LNCAP (cell line): ENCODE measurements around the gene PGS1.

Source experiments
- TF ChIP-seq, protein P1 (sequence below): fragments of 450-650 bp; IDR thresholded peaks from 2 replicates; pipeline ENCODE4 v1.5.1; 2017; ENCODE audit warnings: mild to moderate bottlenecking

Gene PGS1

GRCh38 chr17:78371056-78371455 is 7.4 kb upstream of the PGS1 start:
- TF ChIP-seq, protein P1, sequence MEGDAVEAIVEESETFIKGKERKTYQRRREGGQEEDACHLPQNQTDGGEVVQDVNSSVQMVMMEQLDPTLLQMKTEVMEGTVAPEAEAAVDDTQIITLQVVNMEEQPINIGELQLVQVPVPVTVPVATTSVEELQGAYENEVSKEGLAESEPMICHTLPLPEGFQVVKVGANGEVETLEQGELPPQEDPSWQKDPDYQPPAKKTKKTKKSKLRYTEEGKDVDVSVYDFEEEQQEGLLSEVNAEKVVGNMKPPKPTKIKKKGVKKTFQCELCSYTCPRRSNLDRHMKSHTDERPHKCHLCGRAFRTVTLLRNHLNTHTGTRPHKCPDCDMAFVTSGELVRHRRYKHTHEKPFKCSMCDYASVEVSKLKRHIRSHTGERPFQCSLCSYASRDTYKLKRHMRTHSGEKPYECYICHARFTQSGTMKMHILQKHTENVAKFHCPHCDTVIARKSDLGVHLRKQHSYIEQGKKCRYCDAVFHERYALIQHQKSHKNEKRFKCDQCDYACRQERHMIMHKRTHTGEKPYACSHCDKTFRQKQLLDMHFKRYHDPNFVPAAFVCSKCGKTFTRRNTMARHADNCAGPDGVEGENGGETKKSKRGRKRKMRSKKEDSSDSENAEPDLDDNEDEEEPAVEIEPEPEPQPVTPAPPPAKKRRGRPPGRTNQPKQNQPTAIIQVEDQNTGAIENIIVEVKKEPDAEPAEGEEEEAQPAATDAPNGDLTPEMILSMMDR: no peak

GRCh38 chr17:78372841-78373240 is 5.6 kb upstream of the PGS1 start:
- TF ChIP-seq, protein P1: no peak

DNA sequence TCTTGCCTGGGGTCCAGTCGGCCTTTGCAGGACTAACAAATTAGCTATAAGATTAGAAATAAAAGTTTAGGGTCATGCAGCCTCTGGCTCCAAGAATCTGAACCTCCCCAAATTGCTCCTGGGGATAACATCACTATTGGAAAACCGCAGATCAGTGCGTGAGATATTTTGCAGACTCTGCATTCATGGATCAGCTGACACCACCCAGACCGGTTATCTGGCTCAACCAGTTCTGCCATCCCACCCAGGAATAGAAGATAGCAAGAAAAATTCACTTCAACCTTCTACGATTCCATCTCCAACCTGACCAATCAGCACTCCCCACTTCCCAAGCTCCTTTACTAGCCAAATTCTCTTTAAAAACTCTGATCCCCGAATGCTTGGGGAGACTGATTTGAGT is 4.3 kb upstream of the PGS1 start:
- TF ChIP-seq, protein P1: no peak

DNA sequence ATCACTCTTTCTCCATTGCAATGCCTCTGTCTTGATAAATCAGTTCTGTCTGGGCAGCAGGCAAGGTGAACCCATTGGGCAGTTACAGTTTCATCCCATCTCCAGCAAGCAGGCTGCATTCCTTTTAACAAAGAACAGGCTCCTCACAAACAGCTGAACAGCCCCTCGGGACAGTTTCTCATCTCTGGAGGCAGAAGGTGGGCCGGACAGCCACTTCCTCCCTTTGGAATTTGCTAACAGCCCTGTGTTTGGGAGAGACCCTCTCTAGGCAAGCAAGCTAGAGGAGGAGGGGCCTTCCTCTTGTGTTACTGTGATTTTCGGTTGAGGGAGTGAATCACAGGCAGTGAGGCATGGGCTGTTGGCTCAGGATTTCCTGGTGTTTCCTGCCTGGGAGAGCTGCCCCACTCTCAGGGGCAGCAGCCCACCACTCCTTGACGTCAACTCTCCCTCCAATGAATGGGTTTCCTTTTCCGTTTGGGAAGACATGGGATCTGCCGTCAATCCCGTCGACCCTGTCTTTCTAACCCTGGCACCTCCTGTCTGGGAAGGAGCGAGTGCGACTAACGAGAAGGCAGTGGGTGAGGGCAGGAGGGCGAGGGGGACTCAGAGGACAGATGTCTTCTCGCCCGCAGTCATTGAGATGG is 3.7 kb upstream of the PGS1 start:
- TF ChIP-seq, protein P1: no peak

- TF ChIP-seq, protein P1: no peak
Measured at GRCh38 chr17:78375401-78376151, 2.9 kb upstream of the PGS1 start.

DNA sequence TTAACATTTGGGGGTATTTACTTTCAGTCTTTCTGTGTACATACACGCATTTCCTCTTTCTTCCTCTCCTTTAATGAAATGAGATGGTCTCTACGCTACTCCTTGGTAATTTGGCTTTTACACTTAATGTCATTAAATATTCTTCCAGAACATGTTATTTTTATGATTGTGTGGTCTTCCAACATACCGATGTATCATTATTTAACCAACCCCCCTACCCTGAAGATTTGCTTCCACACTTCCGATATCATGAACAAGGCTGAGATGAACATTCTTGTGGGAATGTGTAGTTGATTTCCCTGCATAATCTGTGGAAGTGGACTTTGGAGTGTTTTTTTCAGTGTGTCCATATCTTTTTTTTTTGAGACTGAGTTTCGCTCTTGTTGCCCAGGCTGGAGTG is 2.3 kb upstream of the PGS1 start:
- TF ChIP-seq, protein P1: no peak

GRCh38 chr17:78377858-78378224 is 608 bp upstream of the PGS1 start:
- TF ChIP-seq, protein P1: no peak

DNA sequence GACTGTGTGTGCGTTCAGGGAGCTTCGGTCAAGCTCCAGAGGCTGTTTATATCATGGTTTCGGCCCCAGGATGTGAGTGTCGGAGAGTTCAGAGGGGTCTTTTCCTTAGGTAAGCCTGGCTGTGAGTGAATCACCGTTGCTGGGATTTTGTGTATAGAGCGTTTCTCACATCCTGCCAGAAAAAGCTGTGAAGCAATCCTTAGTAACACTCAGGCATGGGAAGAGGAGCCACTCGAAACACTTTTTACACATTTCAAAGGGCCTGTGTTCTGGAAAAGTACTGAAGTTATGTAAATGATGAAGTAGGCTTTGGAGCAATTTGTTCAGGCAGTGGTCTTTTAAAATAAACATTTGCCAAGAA is 662 bp downstream of the PGS1 start:
- TF ChIP-seq, protein P1: no peak
